ENCODE data around the gene ARHGAP31. TPM values are rescaled to one million over a fixed set of nuclear protein-coding genes. Genes with fewer than 3 reads are reported as not detected.

The ARHGAP31 gene
- polyA plus RNA-seq, 1 donor from 2014 or later: not detected

- no peak for TF ChIP-seq TAF1 (IDR thresholded peaks at IDR 0.05; ENCODE audit: low read depth)
- TF ChIP-seq EZH2 (IDR thresholded peaks at IDR 0.05; ENCODE audit: borderline replicate concordance, insufficient read depth, low read length, poor library complexity, severe bottlenecking): no peak
- TF ChIP-seq SMC3 (conservative IDR thresholded peaks at IDR 0.05; ENCODE audit: poor library complexity): no peak
- no peak for TF ChIP-seq EP300 (conservative IDR thresholded peaks at IDR 0.05; ENCODE audit: poor library complexity, severe bottlenecking)
- no peak for TF ChIP-seq RAD21 (conservative IDR thresholded peaks at IDR 0.05)
- TF ChIP-seq, protein P1, sequence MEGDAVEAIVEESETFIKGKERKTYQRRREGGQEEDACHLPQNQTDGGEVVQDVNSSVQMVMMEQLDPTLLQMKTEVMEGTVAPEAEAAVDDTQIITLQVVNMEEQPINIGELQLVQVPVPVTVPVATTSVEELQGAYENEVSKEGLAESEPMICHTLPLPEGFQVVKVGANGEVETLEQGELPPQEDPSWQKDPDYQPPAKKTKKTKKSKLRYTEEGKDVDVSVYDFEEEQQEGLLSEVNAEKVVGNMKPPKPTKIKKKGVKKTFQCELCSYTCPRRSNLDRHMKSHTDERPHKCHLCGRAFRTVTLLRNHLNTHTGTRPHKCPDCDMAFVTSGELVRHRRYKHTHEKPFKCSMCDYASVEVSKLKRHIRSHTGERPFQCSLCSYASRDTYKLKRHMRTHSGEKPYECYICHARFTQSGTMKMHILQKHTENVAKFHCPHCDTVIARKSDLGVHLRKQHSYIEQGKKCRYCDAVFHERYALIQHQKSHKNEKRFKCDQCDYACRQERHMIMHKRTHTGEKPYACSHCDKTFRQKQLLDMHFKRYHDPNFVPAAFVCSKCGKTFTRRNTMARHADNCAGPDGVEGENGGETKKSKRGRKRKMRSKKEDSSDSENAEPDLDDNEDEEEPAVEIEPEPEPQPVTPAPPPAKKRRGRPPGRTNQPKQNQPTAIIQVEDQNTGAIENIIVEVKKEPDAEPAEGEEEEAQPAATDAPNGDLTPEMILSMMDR (IDR thresholded peaks at IDR 0.05; ENCODE audit: poor library complexity, severe bottlenecking): no peak
- TF ChIP-seq POLR2AphosphoS5 (IDR thresholded peaks at IDR 0.05): no peak
- TF ChIP-seq, protein P2, sequence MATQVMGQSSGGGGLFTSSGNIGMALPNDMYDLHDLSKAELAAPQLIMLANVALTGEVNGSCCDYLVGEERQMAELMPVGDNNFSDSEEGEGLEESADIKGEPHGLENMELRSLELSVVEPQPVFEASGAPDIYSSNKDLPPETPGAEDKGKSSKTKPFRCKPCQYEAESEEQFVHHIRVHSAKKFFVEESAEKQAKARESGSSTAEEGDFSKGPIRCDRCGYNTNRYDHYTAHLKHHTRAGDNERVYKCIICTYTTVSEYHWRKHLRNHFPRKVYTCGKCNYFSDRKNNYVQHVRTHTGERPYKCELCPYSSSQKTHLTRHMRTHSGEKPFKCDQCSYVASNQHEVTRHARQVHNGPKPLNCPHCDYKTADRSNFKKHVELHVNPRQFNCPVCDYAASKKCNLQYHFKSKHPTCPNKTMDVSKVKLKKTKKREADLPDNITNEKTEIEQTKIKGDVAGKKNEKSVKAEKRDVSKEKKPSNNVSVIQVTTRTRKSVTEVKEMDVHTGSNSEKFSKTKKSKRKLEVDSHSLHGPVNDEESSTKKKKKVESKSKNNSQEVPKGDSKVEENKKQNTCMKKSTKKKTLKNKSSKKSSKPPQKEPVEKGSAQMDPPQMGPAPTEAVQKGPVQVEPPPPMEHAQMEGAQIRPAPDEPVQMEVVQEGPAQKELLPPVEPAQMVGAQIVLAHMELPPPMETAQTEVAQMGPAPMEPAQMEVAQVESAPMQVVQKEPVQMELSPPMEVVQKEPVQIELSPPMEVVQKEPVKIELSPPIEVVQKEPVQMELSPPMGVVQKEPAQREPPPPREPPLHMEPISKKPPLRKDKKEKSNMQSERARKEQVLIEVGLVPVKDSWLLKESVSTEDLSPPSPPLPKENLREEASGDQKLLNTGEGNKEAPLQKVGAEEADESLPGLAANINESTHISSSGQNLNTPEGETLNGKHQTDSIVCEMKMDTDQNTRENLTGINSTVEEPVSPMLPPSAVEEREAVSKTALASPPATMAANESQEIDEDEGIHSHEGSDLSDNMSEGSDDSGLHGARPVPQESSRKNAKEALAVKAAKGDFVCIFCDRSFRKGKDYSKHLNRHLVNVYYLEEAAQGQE (IDR thresholded peaks at IDR 0.05; ENCODE audit: borderline replicate concordance): no peak
- no peak for TF ChIP-seq MXI1 (conservative IDR thresholded peaks at IDR 0.05; ENCODE audit: poor library complexity, severe bottlenecking)
- Histone ChIP-seq H3F3A (ENCODE audit: insufficient read depth, low read length, poor library complexity, severe bottlenecking) (no peaks in the 10 kb centered on the region), H3K4me3 (ENCODE audit: low read length) (no peak overlapping the region), H2AFZ (ENCODE audit: low read depth, low read length) (no peak overlapping the region), H3K9me2 (ENCODE audit: insufficient read depth, low read length) (no peaks in the 10 kb centered on the region), H3K9me3 (ENCODE audit: low read length) (no peaks in the 10 kb centered on the region), H4K20me1 (ENCODE audit: insufficient read depth) (no peaks in the 10 kb centered on the region), H3K9ac (ENCODE audit: low read length) (no peak overlapping the region), H3K27ac (ENCODE audit: low read length) (no peak overlapping the region), H3K27me3 (ENCODE audit: insufficient read depth, low read depth, low read length) (no peaks in the 10 kb centered on the region), H3K36me3 (ENCODE audit: insufficient read depth, low read length) (no peaks in the 10 kb centered on the region), H3K4me2 (ENCODE audit: low read length) (no peak overlapping the region), H3K79me2 (replicated peaks; ENCODE audit: insufficient read depth, low read length) (no peaks in the 10 kb centered on the region)
Measured at GRCh38 chr3:119405315-119405714, 111.1 kb downstream of the ARHGAP31 start.

DNA sequence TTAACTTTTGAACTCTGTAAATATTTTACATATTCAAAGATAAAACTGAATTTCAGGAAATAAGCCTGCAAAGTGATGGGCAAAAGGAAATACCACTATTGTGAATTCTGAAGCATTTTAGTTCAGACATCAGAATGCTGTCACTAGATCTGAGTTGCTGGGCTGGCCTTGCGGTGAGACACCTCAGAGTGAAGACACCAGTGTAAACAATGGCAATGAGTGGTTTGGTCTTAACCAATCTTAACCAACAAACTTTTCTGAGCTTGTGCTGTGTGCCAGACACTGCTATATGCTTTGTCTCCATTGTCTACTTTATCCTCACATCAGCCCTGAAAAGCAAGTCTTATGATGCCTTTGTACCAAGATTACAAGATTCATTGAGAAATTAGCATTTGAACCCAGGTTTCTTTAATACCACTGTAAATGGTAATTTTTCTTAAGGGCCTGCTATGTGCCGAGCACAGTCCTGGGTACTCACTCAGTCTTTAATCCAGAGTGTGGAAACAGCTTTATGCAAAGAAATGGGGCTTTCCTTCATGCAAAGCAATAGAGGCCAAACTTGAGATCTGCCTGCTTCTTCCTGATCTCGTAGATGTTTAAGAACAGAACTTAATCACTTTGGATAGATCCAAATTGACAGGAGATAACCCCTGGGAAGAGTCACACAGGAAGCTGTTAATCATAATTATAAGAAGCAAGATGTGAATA, 114.2 kb downstream of the ARHGAP31 start:
- TF ChIP-seq, protein P1 (IDR thresholded peaks at IDR 0.05; ENCODE audit: poor library complexity, severe bottlenecking): no peak
- TF ChIP-seq, protein P2 (IDR thresholded peaks at IDR 0.05; ENCODE audit: borderline replicate concordance): no peak
- TF ChIP-seq RAD21 (conservative IDR thresholded peaks at IDR 0.05) (no peak), MXI1 (conservative IDR thresholded peaks at IDR 0.05; ENCODE audit: poor library complexity, severe bottlenecking) (no peak), TAF1 (IDR thresholded peaks at IDR 0.05; ENCODE audit: low read depth) (no peak), EP300 (conservative IDR thresholded peaks at IDR 0.05; ENCODE audit: poor library complexity, severe bottlenecking) (no peak), EZH2 (IDR thresholded peaks at IDR 0.05; ENCODE audit: borderline replicate concordance, insufficient read depth, low read length, poor library complexity, severe bottlenecking) (no peak), SMC3 (conservative IDR thresholded peaks at IDR 0.05; ENCODE audit: poor library complexity) (no peak), POLR2AphosphoS5 (IDR thresholded peaks at IDR 0.05) (no peak)
- Histone ChIP-seq H3K79me2 (replicated peaks; ENCODE audit: insufficient read depth, low read length) (no peaks in the 10 kb centered on the region), H3F3A (ENCODE audit: insufficient read depth, low read length, poor library complexity, severe bottlenecking) (no peaks in the 10 kb centered on the region), H3K9me3 (ENCODE audit: low read length) (no peaks in the 10 kb centered on the region), H3K9ac (ENCODE audit: low read length) (no peak overlapping the region), H2AFZ (ENCODE audit: low read depth, low read length) (no peak overlapping the region), H3K4me2 (ENCODE audit: low read length) (no peak overlapping the region), H3K9me2 (ENCODE audit: insufficient read depth, low read length) (no peaks in the 10 kb centered on the region), H3K27ac (ENCODE audit: low read length) (no peak overlapping the region), H3K36me3 (ENCODE audit: insufficient read depth, low read length) (no peaks in the 10 kb centered on the region), H3K4me3 (ENCODE audit: low read length) (no peak overlapping the region), H4K20me1 (ENCODE audit: insufficient read depth) (no peaks in the 10 kb centered on the region), H3K27me3 (ENCODE audit: insufficient read depth, low read depth, low read length) (no peaks in the 10 kb centered on the region)

All from neural cell (in vitro differentiated cells).